ENCODE data around the gene MAML3. TPM values are rescaled to one million over a fixed set of nuclear protein-coding genes. Genes with fewer than 3 reads are reported as not detected.

Gene MAML3
- total RNA-seq, 2 donors from 2014 or later, result 2.6 to 5.8 TPM

- Histone ChIP-seq H3K36me3 (no peaks in the 10 kb centered on the region), H3K27me3 (no peaks in the 10 kb centered on the region), H3K4me1 (peaks cover 0 to 16% of the 10 kb centered on the region in 2 donors), H3K4me3 (no peak overlapping the region), H3K9me3 (no peaks in the 10 kb centered on the region), H3K27ac (no peak overlapping the region)
- TF ChIP-seq CTCF (IDR thresholded peaks at IDR 0.05), result no peak
- no peak for DNase-seq (ENCODE audit: low spot score)
Observed at GRCh38 chr4:140070366-140070765, 83.6 kb downstream of the MAML3 start.

- Histone ChIP-seq H3K9me3 (no peaks in the 10 kb centered on the region), H3K27me3 (no peaks in the 10 kb centered on the region), H3K27ac (no peak overlapping the region), H3K36me3 (no peaks in the 10 kb centered on the region), H3K4me3 (no peak overlapping the region), H3K4me1 (peaks cover 0 to 16% of the 10 kb centered on the region in 2 donors)
- TF ChIP-seq CTCF (IDR thresholded peaks at IDR 0.05), result no peak
- peak; percentile 71 for DNase-seq (ENCODE audit: low spot score)
Observed at GRCh38 chr4:140069066-140069465, 84.9 kb downstream of the MAML3 start.

GRCh38 chr4:140068271-140068670 is 85.7 kb downstream of the MAML3 start:
- Histone ChIP-seq H3K27me3 (no peaks in the 10 kb centered on the region), H3K27ac (no peak overlapping the region), H3K36me3 (no peaks in the 10 kb centered on the region), H3K9me3 (no peaks in the 10 kb centered on the region), H3K4me3 (no peak overlapping the region), H3K4me1 (peaks cover 0 to 16% of the 10 kb centered on the region in 2 donors)
- no peak for DNase-seq (ENCODE audit: low spot score)
- TF ChIP-seq CTCF (IDR thresholded peaks at IDR 0.05), result no peak

- Histone ChIP-seq H3K27ac (no peak overlapping the region), H3K36me3 (no peaks in the 10 kb centered on the region), H3K4me1 (peaks cover 0 to 13% of the 10 kb centered on the region in 2 donors), H3K9me3 (no peaks in the 10 kb centered on the region), H3K27me3 (no peaks in the 10 kb centered on the region), H3K4me3 (no peak overlapping the region)
- no peak for DNase-seq (ENCODE audit: low spot score)
- no peak for TF ChIP-seq CTCF (IDR thresholded peaks at IDR 0.05)
Observed at GRCh38 chr4:140066031-140066930, 87.7 kb downstream of the MAML3 start.

- Histone ChIP-seq H3K27ac (no peak overlapping the region), H3K36me3 (no peaks in the 10 kb centered on the region), H3K4me1 (peaks cover 0 to 7% of the 10 kb centered on the region in 2 donors), H3K27me3 (no peaks in the 10 kb centered on the region), H3K4me3 (no peak overlapping the region), H3K9me3 (no peaks in the 10 kb centered on the region)
- DNase-seq (ENCODE audit: low spot score), result no peak
- TF ChIP-seq CTCF (IDR thresholded peaks at IDR 0.05), result no peak
Observed at GRCh38 chr4:140065393-140065792, 88.6 kb downstream of the MAML3 start.
